Cerebellar nuclear complex (tissue), 1 donor: Measurements from ENCODE around the gene CRADD.
"Not testable (repeated sequence)": the region's sequence is repeated elsewhere in the genome, so short reads cannot be mapped to it uniquely, and the experiment has no call there.

Source experiments
- DNase-seq, 2 experiments: peaks; one replicate each; lab custom pipeline; 2025; lab: John Stamatoyannopoulos, UW

CRADD gene

DNA sequence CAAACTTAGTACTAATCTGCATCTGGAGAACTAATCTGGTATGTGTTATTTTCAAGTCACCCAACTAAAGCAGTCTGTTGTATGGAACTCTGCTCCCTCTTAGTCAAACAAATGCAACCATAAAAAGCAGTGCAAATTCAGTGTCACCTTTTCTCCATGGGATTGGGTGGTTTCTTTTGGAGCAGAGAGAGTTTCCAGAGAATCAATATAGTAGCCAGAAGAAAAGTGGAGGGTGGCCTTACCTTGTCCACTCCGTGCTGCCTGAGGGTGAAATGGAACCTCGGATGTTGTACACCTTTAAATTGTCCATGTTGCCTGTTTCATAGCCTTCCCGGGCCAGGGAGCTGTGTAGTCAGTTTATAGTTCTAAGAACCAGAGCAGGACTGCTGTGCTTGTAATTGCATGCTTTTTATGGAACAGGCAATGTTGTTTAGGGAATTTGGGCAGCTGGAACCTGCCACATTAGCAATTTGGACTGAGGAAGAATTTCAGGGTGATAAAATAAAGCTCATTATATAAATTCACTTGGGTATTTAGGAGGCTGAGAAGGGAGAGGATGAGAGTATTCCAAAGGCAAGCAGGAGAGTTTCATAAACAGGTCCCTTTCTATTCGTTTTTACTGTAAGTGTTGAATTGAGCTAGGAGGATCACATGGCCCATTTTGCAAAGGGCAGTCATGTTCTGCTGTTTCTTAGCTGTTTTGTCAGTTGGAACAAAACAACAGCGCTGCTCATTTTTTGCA is 60.5 kb downstream of the CRADD start:
- DNase-seq = no peak

GRCh38 chr12:93738199-93739058 is 61.3 kb downstream of the CRADD start:
- no peak for DNase-seq

- no peak for DNase-seq
Observed at GRCh38 chr12:93740751-93741150, 63.6 kb downstream of the CRADD start.

DNA sequence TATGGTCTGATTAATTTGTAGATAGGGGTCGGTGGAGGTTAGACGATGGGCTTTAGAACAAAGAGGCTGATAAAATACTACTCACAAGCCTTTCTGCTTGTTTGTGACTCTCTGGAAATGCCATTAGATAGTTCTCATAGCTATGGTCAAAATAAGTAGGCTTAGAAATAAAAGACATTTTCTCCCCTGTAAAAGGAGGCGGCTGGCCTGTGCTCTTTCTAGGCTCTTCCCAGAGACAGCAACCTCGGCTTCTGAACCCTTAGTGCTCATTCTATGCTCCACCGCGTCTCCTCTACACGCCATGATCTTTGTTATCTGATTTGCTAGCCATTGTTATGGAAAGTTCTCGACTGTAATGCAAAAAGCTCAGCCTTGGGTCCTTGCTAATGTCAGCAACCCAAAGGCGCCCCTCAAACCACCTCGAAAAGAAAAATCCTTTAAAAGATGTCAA is 64.5 kb downstream of the CRADD start:
- DNase-seq = no peak

GRCh38 chr12:93742110-93742934 is 65.1 kb downstream of the CRADD start:
- DNase-seq = peak in 1 of 2 experiments; percentile 10

- DNase-seq = no peak
Observed at GRCh38 chr12:93743229-93743998, 66.2 kb downstream of the CRADD start.

GRCh38 chr12:93743999-93744689 is 67.0 kb downstream of the CRADD start:
- DNase-seq = no peak

DNA sequence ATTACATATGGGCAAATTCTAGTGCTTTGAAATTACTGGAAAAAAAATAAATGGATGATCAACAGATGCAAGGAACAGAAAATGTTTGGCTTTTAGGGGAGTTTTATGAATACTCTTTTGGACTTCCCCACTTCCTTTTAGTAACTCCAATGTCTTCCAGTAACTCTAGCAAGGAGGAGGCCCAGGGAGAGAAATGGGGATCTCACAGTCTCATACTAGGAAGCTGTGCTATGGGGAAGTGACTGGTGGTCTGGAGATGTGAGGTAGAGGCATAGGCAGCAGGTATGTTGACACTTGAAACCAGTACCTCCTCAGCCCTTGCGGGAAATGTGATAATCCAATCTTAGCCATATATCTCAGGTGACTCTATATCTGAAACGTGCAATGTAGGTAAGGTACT is 68.1 kb downstream of the CRADD start:
- DNase-seq = no peak

DNA sequence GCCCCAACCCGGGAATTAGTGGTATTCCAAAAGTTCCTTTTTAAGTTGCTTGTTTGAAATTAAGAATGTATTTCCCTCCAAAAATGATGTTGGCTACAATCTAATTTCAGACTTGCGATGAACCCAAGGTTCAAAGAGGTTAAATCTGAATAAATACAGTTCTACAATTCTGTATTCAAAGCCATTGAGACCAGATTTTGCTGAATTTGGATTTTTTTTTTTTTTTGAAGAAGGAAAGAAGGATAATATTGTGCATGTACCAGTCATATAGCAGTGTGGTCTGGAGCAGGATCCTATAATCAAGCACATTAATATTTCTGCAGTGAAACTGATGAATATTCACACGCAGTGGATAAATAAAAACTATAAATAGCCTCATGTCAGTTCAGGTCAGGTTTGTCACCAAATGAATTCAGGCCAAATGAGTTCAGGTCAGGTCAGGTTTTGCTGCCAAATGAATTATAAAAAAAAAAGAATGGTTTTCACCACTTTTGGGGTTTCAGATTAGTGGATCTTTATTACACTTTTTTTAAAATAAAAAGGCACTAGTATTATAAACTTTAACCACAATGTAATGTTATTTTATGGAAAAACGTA is 69.5 kb downstream of the CRADD start:
- no peak for DNase-seq

DNA sequence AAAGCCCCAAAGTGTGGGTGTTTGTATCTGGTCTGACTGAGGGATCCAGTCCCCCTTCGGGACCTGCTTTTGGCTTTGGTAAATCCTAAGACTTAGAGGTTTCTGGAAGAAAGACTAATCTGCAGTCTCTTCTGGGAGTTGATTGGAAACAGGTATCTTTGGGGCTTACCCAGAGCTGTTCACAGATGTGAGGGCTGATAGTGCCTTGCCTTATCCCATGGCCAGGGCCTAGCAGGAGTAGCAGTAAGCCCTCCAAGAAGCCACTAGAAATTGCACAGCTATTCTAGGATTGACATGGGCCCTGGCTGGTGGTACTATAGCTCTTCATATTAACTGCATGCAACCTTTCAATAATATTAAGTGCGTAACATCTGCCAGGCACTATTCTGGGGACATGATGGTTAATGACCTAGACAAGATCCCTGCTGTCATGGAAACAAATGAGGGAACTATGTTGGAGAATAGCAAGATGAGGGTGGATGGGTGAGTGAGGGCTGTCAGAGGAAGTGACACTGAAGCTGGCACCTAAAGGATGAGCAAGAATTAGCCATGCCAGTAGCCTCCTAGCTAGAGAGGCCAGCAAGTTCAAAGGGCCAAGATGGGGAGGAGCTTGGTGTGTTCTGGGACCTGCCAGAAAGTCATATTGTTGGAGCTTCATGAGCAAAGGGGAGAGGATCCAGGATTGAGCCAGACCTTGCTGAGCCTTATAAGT is 71.7 kb downstream of the CRADD start:
- DNase-seq = no peak

DNA sequence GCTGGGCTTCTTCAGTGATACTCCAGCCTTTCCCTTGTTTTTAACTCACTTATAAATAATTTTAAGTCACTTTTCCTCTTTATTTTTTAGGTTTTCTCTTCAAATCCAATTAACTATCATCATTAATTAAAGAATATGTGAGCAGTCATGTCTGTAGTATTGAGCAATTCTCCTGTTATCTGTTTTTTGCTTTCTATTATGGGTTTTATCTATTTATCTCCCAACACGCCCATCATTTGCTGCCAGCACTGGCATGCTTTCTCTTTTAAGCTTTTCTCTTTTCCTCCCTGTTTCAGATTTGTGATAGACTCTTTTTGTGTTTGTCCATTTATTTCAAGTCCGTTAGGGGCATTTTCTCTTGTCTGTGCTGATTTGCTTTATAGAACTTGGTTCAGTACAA is 72.3 kb downstream of the CRADD start:
- no peak for DNase-seq

- DNase-seq = no peak
Observed at GRCh38 chr12:93750056-93750455, 72.9 kb downstream of the CRADD start.

DNA sequence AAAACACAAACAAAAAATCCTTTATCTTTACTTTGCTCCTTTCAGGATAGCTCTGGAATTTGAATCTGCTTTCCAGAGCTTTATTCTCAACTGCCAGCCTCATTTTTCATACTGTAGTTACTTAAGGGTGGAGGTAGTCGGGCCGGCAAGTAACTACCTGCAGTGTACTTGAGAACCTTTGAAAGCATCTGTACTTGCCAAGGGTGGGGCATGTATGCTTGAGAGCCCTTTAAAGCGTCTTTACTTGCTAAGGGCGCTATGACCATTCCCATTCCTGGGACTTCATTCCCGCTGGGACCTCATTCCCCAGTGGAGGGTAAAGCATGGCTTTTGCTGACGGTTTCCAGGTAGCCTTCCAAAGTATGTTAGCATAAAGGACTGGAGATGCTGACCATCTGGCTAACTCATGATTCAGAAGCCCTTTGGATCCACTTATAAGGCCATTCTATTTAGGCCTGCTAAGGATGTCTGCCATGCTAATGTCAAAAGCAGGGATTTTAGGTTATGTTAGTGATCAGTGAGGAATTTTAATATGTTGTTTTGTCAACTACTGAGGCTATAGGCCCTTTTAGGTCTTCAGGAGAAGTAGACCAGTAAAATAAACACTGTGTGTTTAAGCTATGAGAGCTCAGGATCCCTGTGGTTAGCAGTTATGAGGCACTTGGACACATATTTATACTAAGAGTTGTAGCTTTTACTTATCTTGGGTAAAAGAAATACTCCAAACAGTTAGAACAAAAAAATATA is 74.9 kb downstream of the CRADD start:
- DNase-seq = no peak

- DNase-seq = no peak
Observed at GRCh38 chr12:93753285-93753684, 76.1 kb downstream of the CRADD start.

DNA sequence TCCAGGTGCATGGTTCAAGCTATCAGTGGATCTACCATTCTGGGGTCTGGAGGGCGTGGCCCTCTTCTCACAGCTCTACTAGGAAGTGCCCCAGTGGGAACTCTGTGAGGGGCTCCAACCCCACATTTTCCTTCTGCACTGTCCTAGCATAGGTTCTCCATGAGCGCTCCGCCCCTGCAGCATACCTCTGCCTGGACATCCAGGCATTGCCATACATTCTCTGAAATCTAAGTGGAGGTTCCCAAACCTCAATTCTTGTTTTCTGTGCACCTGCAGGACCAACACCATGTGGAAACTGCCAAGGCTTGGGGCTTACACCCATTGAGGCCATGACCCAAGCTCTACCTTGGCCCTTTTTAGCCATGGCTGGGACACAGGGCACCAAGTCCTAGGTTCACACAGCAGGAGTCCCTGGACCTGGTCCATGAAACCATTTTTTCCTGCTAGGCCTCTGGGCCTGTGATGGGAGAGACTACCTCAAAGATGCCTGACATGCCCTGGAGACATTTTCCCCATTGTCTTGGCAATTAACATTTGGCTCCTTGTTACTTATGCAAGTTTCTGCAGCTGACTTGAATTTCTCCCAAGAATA is 76.8 kb downstream of the CRADD start:
- DNase-seq = no peak

GRCh38 chr12:93754859-93755258 is 77.7 kb downstream of the CRADD start:
- DNase-seq = not testable (repeated sequence)

DNA sequence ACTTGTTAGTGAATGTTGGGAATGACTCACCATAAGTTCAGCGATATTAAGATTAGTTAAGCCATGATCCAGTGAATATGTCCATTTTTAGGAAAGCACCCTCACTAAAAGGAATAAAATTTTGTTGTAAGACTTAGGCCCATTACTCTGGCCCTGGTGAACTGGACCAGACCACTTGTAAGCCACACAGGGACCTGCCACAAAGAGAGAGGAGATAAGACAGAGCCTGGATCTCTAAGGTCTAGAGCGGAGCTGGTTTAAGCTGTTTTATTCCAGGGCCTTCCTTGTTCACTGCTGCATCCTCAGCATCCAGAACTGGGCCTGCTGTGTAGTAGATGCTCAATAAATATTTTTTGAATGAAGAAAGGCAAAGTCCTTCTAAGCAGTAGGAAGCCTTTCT is 79.1 kb downstream of the CRADD start:
- no peak for DNase-seq

- no peak for DNase-seq
Observed at GRCh38 chr12:93757792-93758694, 80.9 kb downstream of the CRADD start.
